GM21723 (cell line): ENCODE measurements around the gene MAP2K7.
A peak's percentile ranks its signal among the peaks of the same experiment; 100 is the strongest.
"Not testable (repeated sequence)": the region's sequence is repeated elsewhere in the genome, so short reads cannot be mapped to it uniquely, and the experiment has no call there.

Experiments used
- ATAC-seq: cut with Tn5 transposase; IDR thresholded peaks from one replicate; pipeline ENCODE4 v1.9.1; 2021; ENCODE audit warnings: mild to moderate bottlenecking, moderate library complexity; ENCODE audit not compliant: unreplicated experiment

Gene MAP2K7

GRCh38 chr19:7903244-7904073 lies at the start of gene MAP2K7:
MAP2K7 (plus strand) TSS chr19:7903877; CDS start chr19:7903945, 68 bp downstream.
- ATAC-seq, result peak; percentile 72

- no peak for ATAC-seq
Measured at GRCh38 chr19:7855426-7856108, 48.1 kb upstream of the MAP2K7 start.

DNA sequence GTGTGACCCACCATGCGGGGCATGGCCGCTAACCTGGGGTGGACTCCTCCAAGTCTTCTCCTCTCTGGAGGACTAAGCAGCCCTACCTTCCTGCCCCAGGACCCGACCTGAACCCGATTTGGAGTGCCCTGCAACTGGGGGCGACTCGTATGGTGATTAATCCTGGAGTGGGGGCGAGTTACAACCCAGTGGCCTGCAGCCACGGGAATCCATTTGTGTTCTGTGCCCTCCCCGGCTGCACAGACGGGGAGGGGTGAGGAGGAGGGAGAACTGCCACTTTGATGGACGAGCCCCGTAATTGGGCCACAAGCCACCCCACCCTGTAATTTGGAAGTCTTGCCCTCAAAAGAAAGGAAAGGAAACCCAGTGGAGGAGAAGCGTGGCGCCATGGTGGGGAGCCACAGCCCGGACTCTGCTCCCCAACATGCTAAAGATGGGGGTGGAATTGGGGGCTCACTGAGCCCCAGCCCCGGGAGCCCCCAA lies 47.5 kb upstream of the MAP2K7 start:
- ATAC-seq, result no peak

- ATAC-seq, result no peak
Measured at GRCh38 chr19:7856679-7857663, 46.7 kb upstream of the MAP2K7 start.

GRCh38 chr19:7857727-7858108 lies 46.0 kb upstream of the MAP2K7 start:
- ATAC-seq, result no peak

GRCh38 chr19:7858109-7858770 lies 45.4 kb upstream of the MAP2K7 start:
- no peak for ATAC-seq

GRCh38 chr19:7859087-7859486 lies 44.6 kb upstream of the MAP2K7 start:
- ATAC-seq, result not testable (repeated sequence)

DNA sequence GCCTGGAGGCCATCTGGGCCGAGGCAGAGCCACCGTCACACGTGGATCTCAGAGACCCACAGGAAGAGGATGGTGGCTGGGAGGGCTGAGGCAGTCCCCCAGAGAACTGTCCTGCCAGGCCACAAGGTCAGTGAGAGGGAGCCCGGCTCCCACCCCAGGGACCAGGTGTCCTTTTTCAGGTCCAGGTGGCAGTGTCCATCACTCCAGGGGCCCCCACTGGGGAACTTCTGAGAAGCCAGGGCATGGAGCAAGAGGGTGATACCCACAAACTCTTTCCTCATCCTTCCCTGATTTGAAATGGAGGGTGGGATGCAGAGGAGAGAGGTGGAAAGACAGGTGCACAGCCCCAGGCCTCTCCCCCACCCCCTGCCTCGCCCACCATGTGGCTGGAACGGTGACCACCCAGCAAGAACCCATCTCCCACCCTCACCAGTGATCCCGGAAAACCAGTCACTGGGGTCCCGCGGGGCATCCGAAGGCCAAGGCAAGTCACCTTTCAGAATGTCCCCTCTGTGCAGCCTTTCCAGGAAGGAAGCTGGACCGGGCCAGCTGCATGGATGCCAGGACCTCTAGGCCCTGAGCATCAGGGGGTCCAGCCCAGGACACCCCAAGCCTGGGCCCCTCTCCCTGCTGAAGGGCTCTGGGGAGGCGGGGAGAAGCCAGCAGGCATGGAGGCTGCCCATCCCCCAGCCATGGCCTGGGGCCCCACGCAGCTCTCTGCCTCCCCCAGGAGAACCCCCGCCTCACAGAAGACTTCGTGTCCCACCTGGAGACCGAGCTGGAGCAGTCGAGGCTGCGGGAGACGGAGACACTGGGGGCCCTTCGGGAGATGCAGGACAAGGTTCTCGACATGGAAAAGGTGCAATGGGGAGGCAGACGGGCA lies 43.6 kb upstream of the MAP2K7 start:
- no peak for ATAC-seq

DNA sequence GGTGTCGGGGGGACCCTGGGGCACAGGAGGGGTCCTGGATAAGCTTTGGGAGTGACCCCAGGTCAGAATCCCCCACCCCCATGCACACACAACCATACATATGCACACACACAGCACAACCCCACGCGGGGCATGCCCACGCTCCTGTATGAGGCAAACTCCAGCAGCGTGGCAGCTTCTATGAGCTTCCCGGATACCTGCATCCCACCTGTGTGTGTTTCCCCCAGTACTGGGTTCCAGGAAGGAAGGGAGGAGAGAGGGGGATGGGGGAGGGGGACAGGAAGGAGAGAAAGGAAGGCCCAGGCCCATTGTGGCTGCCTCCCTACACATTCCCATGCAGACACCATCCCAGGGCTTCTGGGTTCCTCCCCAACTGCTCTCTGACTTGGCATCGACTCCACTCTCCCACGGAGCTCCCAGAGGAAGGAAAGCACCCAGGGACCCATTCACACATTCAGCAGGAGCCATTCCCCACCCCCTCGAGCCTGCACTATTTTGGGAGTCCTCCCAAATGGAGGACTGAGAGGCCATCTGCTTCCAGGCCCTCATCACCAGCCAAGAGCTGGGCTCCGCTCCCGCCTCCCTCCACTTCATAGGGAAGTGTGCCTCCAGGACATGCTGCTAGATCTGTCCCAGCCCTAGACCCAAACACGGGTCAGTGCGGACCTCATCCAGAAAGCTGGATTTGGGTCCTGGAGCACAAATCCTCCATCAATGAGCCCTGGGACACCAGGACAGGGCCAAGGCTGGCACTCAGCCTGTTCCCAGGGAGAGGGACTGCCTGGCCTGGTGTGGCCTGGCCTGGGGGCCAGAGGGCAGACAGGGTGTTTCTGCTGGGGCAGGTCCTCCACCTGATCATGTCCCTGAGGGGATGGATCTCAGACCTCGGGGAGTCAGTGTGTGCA lies 42.7 kb upstream of the MAP2K7 start:
- ATAC-seq, result no peak

DNA sequence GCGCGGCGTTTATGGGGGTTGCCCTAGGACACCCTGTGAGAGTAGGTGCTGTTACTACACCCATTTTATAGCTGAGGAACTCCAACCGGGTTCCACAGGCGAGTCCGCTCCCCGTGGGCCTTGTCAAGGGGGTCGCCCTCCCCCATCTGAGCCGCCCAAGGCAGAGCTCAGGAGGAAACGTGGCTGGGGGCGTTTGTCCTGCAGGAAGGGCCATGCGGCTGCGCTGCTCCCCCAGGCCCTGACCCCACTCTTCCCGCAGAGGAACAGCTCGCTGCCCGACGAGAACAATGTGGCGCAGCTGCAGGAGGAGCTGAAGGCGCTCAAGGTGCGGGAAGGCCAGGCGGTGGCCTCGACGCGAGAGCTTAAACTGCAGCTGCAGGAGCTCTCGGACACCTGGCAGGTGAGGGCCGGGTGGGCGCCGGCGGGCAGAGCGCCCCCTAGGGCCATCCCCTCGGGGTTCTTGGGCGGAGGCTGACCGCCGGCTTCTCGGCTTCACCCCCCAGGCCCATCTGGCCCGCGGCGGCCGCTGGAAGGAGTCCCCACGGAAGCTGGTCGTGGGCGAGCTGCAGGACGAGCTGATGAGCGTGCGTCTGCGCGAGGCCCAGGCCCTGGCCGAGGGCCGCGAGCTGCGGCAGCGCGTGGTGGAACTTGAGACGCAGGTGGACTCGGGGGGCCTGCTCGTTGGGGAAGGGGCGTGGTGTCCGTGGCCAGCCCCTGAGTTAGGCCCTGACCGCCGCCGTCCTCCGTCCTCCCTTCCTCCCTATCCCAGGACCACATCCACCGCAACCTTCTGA lies 41.9 kb upstream of the MAP2K7 start:
- no peak for ATAC-seq

DNA sequence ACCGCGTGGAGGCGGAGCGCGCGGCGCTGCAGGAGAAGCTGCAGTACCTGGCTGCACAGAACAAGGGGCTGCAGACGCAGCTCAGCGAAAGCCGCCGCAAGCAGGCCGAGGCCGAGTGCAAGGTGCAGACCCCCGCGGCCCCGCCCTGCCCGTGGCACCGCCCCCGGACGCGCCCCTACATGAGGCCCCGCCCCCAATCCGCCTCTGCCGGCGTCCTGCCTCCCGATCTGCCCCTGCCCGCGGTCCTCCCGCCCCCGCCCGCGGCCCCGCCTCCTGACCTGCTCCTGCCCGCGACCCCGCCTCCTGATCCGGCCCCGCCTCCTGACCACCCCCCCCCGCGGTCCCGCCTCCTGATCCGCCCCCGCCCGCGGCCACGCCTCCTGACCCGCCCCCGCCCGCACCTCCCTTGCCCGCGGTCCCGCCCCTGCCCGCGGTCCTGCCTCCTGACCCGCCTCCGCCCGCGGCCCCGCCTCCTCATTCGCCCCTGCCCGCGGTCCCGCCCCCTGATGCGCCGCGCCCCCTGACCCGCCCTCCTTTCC lies 41.2 kb upstream of the MAP2K7 start:
- no peak for ATAC-seq

GRCh38 chr19:7863157-7863970 lies 40.3 kb upstream of the MAP2K7 start:
- no peak for ATAC-seq

DNA sequence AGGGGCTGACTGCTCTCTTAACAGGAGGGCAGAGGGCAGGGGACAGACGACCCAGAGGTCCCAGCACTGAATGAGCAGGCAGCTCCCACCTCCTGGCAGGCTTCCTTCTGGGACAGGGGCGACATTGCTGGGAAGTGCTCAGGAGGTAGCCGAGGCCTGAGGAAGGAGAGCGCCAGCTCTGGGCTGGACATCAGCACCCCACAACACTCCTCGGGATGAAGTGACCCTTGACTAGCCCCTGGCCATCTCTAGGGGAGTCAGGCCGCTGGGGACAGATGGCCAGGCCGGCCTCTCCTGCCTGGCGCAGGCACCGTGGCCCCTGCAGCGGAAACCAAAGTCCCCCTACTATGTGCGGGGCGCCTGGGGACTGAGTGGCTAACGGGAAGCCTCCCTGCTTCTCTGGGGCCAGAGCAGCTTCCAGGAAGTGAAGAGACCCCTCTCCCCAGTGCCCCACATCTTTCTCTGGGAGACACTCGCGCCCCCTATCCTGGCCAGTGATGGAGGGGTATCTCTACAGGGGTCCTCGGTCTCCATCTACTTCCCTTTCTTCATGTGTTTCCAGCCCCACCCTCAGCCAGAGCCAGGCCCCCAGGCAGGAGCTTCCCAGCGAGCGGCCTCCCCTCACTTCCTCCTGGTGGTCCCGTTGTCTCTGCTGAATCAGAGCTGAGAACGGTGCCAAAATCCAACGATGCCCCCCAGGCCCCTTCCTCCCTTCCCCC lies 39.5 kb upstream of the MAP2K7 start:
- ATAC-seq, result no peak

GRCh38 chr19:7864690-7865074 lies 39.0 kb upstream of the MAP2K7 start:
- ATAC-seq, result no peak

DNA sequence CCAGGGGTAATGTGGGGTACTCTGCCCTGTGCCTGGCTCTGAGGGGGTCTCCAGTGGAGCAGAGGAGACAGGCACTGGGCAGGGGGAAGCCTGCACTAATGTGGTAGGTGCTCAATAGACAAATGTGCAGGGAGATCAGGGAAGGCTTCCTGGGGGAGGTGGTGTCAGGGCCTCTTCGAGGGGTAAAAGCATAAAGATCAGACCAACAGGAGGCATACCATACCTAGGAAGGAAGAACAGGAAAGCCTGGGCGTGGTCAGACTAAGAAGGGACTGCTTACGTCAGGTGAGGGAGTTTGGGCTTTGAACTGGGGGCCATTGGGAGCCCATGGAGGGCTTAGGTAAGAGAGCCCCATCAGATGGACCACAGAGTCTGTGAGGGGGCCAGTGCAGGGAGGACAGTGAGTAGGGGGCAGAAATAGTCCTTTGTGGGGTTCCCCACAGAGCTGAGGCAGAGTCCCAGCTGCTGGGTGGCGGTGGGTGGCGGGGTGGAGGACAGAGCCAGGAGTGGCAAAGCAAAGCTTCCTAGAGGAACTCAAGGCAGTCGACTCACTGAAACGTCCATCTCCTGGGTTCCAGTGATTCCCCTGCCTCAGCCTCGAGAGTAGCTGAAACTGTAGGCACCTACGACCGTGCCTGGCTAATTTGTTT lies 38.3 kb upstream of the MAP2K7 start:
- ATAC-seq, result no peak
